ENCODE results near the gene OSBPL5.

DNA sequence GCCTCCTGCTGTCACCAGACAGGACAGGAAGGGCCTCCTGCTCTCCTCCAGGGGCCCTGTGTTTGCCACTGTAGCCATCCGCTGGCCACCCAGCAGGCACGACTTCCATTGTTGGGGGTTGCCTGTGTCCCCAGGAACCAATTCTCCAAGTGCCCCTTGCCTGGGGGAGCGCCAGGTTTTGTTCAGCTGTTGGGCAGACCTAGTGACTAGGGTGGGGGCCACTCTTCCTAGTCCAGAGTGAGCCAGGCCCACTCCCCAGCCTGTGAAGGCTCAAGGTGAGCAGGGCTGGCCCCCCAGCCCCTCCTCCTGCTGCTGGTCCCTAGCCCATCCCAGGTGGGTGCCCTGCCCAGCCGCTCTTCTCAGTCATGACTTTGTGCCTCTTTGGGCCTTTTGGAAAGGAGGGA is 30.9 kb downstream of the OSBPL5 start:
- TF ChIP-seq, protein P1, sequence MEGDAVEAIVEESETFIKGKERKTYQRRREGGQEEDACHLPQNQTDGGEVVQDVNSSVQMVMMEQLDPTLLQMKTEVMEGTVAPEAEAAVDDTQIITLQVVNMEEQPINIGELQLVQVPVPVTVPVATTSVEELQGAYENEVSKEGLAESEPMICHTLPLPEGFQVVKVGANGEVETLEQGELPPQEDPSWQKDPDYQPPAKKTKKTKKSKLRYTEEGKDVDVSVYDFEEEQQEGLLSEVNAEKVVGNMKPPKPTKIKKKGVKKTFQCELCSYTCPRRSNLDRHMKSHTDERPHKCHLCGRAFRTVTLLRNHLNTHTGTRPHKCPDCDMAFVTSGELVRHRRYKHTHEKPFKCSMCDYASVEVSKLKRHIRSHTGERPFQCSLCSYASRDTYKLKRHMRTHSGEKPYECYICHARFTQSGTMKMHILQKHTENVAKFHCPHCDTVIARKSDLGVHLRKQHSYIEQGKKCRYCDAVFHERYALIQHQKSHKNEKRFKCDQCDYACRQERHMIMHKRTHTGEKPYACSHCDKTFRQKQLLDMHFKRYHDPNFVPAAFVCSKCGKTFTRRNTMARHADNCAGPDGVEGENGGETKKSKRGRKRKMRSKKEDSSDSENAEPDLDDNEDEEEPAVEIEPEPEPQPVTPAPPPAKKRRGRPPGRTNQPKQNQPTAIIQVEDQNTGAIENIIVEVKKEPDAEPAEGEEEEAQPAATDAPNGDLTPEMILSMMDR (conservative IDR thresholded peaks at IDR 0.05; ENCODE audit: low read depth, low read length), result no peak
- TF ChIP-seq EZH2 (IDR thresholded peaks at IDR 0.05; ENCODE audit: low read length, unreplicated experiment) (no peak), EZH2phosphoT487 (IDR thresholded peaks at IDR 0.05; ENCODE audit: borderline replicate concordance, low read length) (no peak)
